Osteoblast (primary cell): ENCODE data around the gene PRELP. TPM values are rescaled to one million over a fixed set of nuclear protein-coding genes. Genes with fewer than 3 reads are reported as not detected.

Source experiments
- DNase-seq: peaks from one replicate; pipeline ENCODE4 v3.0.0; 2011; ENCODE audit warnings: low spot score, mixed read lengths; ENCODE audit not compliant: insufficient read length; ENCODE audit errors: missing footprints
- H2AFZ ChIP-seq: 2 replicates; pipeline ENCODE4 v1.6.0; 2011; ENCODE audit warnings: mild to moderate bottlenecking, low read length
- H3K27ac ChIP-seq: 2 replicates; pipeline ENCODE4 v1.5.1; 2011; ENCODE audit warnings: mild to moderate bottlenecking, low read depth, low read length, moderate library complexity
- H3K27me3 ChIP-seq: 2 replicates; pipeline ENCODE4 v1.6.0; 2012; ENCODE audit warnings: mild to moderate bottlenecking, control low read depth, inconsistent platforms, low read length, moderate library complexity; ENCODE audit not compliant: insufficient read depth
- H3K36me3 ChIP-seq: 2 replicates; pipeline ENCODE4 v1.5.1; 2011; ENCODE audit warnings: mild to moderate bottlenecking, low read length, control low read depth, moderate library complexity; ENCODE audit not compliant: insufficient read depth
- H3K4me1 ChIP-seq: 2 replicates; pipeline ENCODE4 v1.5.1; 2011; ENCODE audit warnings: mild to moderate bottlenecking, low read length, control low read depth, moderate library complexity; ENCODE audit not compliant: insufficient read depth
- H3K4me2 ChIP-seq: 2 replicates; pipeline ENCODE4 v1.6.0; 2011; ENCODE audit warnings: mild to moderate bottlenecking, low read length; ENCODE audit not compliant: insufficient read depth
- H3K4me3 ChIP-seq: fragments of 200-600 bp; sonication (generic); 3 replicates; pipeline ENCODE4 v1.5.1; 2012; ENCODE audit warnings: mild to moderate bottlenecking, low read length, inconsistent platforms; ENCODE audit not compliant: insufficient read depth
- H3K79me2 ChIP-seq: 2 replicates; pipeline ENCODE4 v1.6.0; 2012; ENCODE audit warnings: mild to moderate bottlenecking, low read length, control low read depth, inconsistent platforms; ENCODE audit not compliant: insufficient read depth
- H3K9me3 ChIP-seq: 2 replicates; pipeline ENCODE4 v1.5.1; 2011; ENCODE audit warnings: low read depth, low read length, control low read depth
- H4K20me1 ChIP-seq: 2 replicates; pipeline ENCODE4 v1.6.0; 2012; ENCODE audit warnings: mild to moderate bottlenecking, low read length, control low read depth; ENCODE audit not compliant: insufficient read depth
- CTCF ChIP-seq: IDR thresholded peaks from 2 replicates; pipeline ENCODE4 v1.5.1; 2011; ENCODE audit warnings: mild to moderate bottlenecking, low read depth, low read length, moderate library complexity; ENCODE audit errors: extremely low read depth
- total RNA-seq: library from RNA; depleted of rRNA; stranded (reverse); fragments of >200 nt; gene quantifications from 2 replicates; pipeline ENCODE4 v1.2.3, GENCODE V29; 2012

PRELP gene
- total RNA-seq, 1 donor, result 0.36 TPM

- H3K36me3 ChIP-seq, result no peaks in the 10 kb centered on the region
- H3K4me1 ChIP-seq, result peaks cover 27% of the 10 kb centered on the region
- H3K79me2 ChIP-seq, result no peaks in the 10 kb centered on the region
- no peak overlapping the region for H3K4me3 ChIP-seq
- no peak overlapping the region for H3K27ac ChIP-seq
- DNase-seq, result no peak
- H3K9me3 ChIP-seq, result no peaks in the 10 kb centered on the region
- no peak overlapping the region for H3K4me2 ChIP-seq
- no peaks in the 10 kb centered on the region for H3K27me3 ChIP-seq
- TF ChIP-seq CTCF, result no peak
- H2AFZ ChIP-seq, result no peak overlapping the region
- H4K20me1 ChIP-seq, result no peaks in the 10 kb centered on the region
Observed at GRCh38 chr1:203467550-203467921, 8.1 kb upstream of the PRELP start.

DNA sequence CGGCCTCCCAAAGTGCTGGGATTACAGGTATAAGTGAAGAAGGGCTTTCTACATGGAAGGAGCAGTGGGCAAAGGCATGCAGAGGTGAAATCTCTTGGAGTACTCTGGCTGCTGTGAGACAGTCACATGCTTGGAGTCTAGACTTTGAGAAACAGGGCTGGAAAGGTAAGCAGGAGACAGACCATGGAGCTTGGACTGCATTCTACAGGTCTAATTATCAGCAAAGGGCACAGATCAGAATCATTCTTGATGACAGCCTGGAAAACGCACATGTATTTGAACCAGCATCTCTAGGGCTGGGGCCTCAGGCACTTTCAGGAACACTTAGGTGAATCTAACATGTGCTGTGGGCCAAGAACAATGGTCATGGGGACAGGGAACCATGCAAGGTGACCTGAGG, 7.3 kb upstream of the PRELP start:
- Histone ChIP-seq H3K79me2 (no peaks in the 10 kb centered on the region), H3K27ac (no peak overlapping the region), H2AFZ (no peak overlapping the region), H3K27me3 (no peaks in the 10 kb centered on the region), H3K4me3 (no peak overlapping the region), H3K4me1 (peaks cover 21% of the 10 kb centered on the region), H3K36me3 (no peaks in the 10 kb centered on the region), H3K9me3 (no peaks in the 10 kb centered on the region), H4K20me1 (no peaks in the 10 kb centered on the region), H3K4me2 (no peak overlapping the region)
- no peak for TF ChIP-seq CTCF
- no peak for DNase-seq

DNA sequence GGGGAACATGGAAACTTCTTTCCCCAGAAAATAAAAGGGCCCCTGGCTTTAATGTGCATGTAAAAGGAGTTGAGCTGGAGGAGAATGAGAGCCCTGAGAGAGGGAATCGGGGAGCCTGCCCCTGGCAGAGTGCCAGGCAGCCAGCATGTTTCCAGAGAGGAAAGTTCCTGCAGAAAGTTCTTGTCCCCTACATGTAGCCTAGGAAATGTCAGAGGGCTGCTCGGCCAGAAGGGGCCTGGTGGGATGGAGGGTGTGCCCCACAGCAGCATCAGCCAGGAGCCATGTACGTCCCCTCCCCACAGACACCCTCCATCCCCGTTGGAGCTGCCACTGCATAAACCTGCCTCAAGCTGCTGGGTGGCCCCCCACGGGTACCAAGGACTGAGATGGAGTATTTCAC, 5.4 kb upstream of the PRELP start:
- no peak for TF ChIP-seq CTCF
- H4K20me1 ChIP-seq, result no peaks in the 10 kb centered on the region
- peaks cover 14% of the 10 kb centered on the region for H3K4me1 ChIP-seq
- H3K27ac ChIP-seq, result no peak overlapping the region
- H3K9me3 ChIP-seq, result no peaks in the 10 kb centered on the region
- no peak overlapping the region for H3K4me3 ChIP-seq
- H3K27me3 ChIP-seq, result no peaks in the 10 kb centered on the region
- no peaks in the 10 kb centered on the region for H3K36me3 ChIP-seq
- DNase-seq, result no peak
- no peak overlapping the region for H3K4me2 ChIP-seq
- H2AFZ ChIP-seq, result no peak overlapping the region
- no peaks in the 10 kb centered on the region for H3K79me2 ChIP-seq

DNA sequence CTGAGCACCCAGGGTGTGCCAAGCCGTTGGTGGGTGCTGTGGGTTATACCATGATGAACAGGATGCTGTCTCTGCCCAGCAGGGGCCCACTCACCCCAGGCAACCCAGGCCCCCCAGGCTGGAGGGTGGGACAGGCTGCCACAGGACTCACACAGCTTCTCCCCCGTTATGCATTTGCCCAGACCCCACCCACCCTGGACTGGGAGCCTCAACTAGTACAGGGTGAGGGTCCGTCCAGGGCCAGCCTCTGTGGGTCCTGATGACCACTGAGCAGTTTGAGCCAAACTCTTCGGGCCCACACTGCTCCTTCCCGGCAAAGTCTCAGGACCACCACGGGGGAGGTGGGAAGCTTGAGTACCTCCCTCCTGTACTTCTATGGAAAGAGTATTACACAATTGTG, 3.8 kb upstream of the PRELP start:
- Histone ChIP-seq H4K20me1 (no peaks in the 10 kb centered on the region), H3K4me1 (peaks cover 20% of the 10 kb centered on the region), H3K4me2 (no peak overlapping the region), H3K9me3 (no peaks in the 10 kb centered on the region), H3K27me3 (no peaks in the 10 kb centered on the region), H2AFZ (no peak overlapping the region), H3K4me3 (no peak overlapping the region), H3K27ac (no peak overlapping the region), H3K79me2 (no peaks in the 10 kb centered on the region), H3K36me3 (no peaks in the 10 kb centered on the region)
- no peak for TF ChIP-seq CTCF
- no peak for DNase-seq
